NCI-H128 (cell line): ENCODE results near the gene GMDS.

Experiments
- DNase-seq: peaks from one replicate; lab custom pipeline; 2025; ENCODE audit not compliant: unreplicated experiment; lab: John Stamatoyannopoulos, UW

GMDS gene

DNA sequence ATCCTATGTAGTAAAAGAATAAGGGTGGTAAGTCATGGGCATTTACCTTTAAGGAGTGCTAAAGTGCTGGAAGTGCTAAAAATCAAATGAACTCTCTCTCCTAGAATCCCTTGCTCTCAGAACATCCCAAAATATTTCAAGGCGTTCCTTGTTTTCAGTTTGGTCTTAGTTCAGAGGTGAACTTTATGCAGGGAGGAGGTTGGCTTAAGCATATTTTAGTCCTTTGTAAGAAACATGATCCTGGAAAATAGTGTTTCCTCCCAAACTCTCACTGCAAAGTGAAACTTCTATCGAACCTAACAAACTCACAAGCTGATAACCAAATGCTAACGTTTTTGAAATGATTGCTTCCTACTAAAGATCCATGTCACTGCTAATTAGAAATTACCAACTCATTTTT lies 404.3 kb downstream of the GMDS start:
- no peak for DNase-seq

- no peak for DNase-seq
Measured at GRCh38 chr6:1840491-1841121, 404.8 kb downstream of the GMDS start.

GRCh38 chr6:1839361-1839760 lies 406.0 kb downstream of the GMDS start:
- no peak for DNase-seq

- DNase-seq: no peak
Measured at GRCh38 chr6:1838604-1839213, 406.7 kb downstream of the GMDS start.

GRCh38 chr6:1837826-1838225 lies 407.6 kb downstream of the GMDS start:
- no peak for DNase-seq

- DNase-seq: no peak
Measured at GRCh38 chr6:1836690-1837089, 408.7 kb downstream of the GMDS start.

GRCh38 chr6:1834646-1835516 lies 410.5 kb downstream of the GMDS start:
- DNase-seq: no peak

DNA sequence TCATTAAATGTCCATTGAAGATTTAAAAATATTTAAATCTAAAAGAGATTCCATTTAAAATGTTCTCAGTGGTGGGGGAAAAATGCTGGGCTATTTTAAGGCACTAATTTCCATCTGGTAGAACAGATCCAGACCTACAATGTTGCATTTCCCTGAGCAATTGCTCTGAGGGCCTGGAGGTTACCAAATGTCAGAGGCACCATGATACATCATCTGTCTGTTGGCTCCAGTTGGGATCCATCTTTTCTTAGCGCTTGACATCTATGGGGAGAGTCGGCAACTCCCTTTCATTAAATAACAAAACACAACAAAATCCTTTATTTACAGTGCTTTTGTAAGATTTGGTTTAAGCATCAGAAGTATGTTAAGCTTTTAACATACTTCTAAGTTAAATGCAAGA lies 411.2 kb downstream of the GMDS start:
- DNase-seq: no peak

- no peak for DNase-seq
Measured at GRCh38 chr6:1832844-1833787, 412.3 kb downstream of the GMDS start.

- no peak for DNase-seq
Measured at GRCh38 chr6:1832358-1832757, 413.0 kb downstream of the GMDS start.

DNA sequence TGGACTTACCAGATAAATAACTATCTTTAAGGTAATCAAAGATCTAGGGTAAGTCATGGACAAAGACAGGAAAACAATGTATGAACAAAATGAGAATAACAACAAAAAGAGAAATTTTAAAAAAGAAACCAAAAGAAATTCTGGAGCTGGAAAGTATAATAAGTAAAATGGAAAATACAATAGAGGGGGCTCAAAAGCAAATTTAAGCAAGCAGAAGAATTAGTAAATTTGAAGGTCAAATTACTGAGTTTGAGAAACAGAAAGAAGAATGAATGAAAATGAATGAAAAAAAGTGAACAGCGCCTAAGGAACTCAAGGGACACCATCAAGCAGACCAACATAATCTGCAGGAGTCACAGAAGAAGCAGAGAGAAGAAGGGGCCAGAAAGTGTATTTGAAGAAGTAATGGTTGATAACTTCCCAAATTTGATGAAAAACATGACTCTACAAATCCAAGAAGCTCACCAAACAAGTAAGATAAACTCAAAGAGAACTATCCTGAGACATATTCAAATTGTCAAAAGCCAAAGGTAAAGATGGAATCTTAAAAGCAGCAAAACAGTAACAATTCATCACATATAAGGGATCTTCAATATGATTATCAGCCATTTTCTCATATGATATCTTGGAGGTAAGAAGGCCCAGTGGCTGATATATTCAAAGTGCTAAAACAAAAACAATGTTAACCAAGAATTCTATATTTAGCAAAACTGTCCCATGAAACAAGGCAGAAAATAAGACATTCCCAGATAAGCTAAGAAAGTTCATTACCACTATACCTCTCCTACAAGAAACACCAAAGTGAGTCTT lies 417.2 kb downstream of the GMDS start:
- no peak for DNase-seq

DNA sequence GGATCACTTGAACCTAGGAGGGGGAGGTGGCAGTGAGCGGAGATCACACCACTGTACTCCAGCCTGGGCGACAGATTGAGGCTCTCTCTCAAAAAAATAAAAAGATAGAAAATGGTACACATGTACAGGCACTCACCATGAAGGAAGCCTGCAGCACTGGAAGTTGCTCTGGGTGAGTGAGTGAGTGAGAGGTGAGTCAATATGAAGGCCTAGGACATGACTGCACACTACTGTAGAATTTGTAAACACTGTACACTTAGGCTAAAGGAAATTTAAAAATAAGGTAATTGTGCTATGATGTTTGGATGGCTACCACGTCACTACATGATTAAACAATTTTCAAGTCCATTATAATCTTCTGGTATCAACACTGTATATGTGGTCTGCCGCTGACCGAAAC lies 419.5 kb downstream of the GMDS start:
- DNase-seq: no peak

DNA sequence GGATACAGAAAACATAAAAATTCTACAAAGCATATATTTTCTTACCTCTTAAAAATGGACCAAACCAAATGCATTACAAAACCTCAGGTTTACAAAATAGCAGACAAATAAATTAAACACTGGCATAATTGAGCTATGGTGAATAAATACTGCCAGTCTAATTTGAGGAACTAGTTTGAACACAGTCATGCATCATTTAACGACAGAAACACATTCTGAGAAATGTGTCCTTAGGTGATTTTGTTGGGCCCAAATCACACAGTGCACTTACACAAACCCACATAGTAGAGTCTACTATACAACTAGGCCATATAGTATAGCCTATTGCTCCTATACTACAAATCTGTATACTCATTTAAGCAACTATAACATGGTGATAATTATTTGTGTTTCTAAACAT lies 420.1 kb downstream of the GMDS start:
- no peak for DNase-seq

DNA sequence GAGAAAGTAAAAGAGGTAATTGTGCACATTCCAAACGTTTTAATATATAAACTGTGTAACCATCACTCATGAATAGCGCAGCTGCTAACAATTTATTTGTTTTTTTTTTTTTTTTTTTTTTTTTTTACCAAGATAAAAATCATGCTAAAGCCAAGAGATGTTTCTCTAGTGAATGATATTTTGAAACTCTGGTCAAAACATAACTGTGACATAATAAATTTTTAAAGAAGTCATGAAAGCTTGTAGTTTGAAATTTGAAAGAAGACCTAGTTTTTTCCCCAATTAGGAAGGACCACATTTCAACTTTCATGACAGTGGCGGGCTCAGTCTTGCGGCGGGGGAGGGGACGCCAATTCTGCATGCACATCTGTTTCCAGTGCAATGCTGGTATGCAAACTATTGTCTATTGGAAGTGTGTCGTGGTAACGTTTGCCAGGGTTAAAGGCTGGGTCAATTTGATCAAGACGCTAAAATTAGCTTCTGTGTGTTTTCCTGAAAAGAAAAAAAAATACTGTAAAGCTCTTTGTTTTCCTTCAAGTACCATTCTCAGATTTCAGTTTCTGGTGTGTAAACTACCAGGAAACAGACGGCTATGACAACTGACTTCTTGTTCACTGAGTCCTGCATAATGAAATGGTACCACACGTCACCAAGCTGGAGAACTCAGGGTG lies 423.8 kb downstream of the GMDS start:
- DNase-seq: no peak

DNA sequence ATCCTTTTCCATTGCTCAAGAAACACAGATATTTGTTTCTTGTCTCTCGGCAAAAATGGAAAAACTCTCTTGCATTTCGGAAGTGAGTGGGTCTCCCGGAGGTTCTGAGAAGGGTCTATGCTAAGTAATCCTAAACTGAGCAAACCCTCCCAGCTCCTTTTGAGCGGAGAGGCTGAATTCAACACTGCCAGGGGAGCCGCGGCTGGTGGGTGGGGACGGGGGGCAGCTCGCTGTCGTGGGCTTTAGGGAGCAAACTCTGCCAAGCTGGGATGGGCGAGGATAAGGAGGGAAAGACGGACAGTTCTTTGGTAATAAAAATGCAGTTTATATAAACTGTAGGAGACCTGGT lies 424.3 kb downstream of the GMDS start:
- DNase-seq: no peak

GRCh38 chr6:1820714-1821113 lies 424.7 kb downstream of the GMDS start:
- DNase-seq: no peak

DNA sequence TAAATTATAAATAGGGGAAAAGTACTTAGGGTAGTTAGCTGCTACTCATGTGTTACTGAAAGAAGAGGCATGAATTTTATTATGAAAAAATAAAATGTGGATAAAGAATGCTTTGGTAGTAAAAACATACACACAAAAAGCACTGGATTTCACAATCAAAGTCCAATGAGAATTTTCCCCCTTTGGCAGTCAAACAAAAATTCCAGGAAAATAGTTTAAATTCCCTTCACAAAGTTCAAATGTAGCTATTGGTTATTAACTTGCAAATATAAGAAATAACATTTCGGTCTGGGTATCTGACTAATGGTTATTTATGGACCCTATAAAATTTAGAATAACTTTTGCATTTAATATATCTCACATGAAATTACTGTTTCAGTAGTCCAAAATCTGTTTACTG lies 425.2 kb downstream of the GMDS start:
- DNase-seq: no peak

- no peak for DNase-seq
Measured at GRCh38 chr6:1819007-1819406, 426.4 kb downstream of the GMDS start.

- no peak for DNase-seq
Measured at GRCh38 chr6:1817033-1817761, 428.2 kb downstream of the GMDS start.
